Measurements from ENCODE around the gene PPP1R13L. TPM values are rescaled to one million over a fixed set of nuclear protein-coding genes. Genes with fewer than 3 reads are reported as not detected.

The PPP1R13L gene
- total and polyA plus RNA-seq, 4 donors = 0.51 to 7.7 (median 4.9) TPM

DNA sequence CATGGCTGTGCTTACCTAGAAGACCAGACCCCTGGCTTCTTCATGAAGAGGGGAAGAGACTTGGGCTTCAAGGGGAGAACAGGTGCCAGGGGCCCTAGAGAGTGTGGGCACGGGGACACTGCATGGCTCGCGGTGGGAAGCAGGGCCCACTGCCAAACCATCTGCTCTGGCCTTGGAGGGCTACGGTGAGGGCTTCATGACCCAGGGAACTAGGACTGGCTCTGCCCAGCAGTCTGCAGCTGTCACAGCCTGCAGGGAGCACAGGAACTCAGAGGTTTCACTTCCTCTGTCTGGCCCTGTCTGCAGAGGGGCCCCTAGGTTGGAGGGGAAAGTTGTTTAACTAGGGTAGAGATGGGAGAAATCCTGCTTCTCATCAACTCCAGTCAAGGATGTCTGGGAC lies 14.5 kb upstream of the PPP1R13L start:
- peaks cover 3 to 25% (median 11%) of the 10 kb centered on the region in 4 donors for H3K36me3 ChIP-seq (ENCODE audit: control insufficient read depth in 4 of 4, insufficient read depth in 3 of 4, low read depth in 1 of 4, low read length in 3 of 4)
- peaks cover 3 to 16% (median 8%) of the 10 kb centered on the region in 4 donors for H3K4me1 ChIP-seq (ENCODE audit: control insufficient read depth in 4 of 4, insufficient read depth in 4 of 4, low read length in 3 of 4)
- H3K9me3 ChIP-seq (ENCODE audit: control insufficient read depth in 4 of 4, low read length in 3 of 4) = no peaks in the 10 kb centered on the region
- no peak for TF ChIP-seq HNF4A (conservative IDR thresholded peaks at IDR 0.05)
- TF ChIP-seq FOXA1 (IDR thresholded peaks at IDR 0.05) = no peak
- TF ChIP-seq FOXA2 (IDR thresholded peaks at IDR 0.05) = no peak
- TF ChIP-seq YY1 (IDR thresholded peaks at IDR 0.05) = no peak
- TF ChIP-seq, protein P1, sequence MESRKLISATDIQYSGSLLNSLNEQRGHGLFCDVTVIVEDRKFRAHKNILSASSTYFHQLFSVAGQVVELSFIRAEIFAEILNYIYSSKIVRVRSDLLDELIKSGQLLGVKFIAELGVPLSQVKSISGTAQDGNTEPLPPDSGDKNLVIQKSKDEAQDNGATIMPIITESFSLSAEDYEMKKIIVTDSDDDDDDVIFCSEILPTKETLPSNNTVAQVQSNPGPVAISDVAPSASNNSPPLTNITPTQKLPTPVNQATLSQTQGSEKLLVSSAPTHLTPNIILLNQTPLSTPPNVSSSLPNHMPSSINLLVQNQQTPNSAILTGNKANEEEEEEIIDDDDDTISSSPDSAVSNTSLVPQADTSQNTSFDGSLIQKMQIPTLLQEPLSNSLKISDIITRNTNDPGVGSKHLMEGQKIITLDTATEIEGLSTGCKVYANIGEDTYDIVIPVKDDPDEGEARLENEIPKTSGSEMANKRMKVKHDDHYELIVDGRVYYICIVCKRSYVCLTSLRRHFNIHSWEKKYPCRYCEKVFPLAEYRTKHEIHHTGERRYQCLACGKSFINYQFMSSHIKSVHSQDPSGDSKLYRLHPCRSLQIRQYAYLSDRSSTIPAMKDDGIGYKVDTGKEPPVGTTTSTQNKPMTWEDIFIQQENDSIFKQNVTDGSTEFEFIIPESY (IDR thresholded peaks at IDR 0.05) = no peak
- TF ChIP-seq MAX (IDR thresholded peaks at IDR 0.05) = no peak
- TF ChIP-seq HNF4G (IDR thresholded peaks at IDR 0.05) = no peak
- TF ChIP-seq CTCF (IDR thresholded peaks at IDR 0.05; ENCODE audit: low read depth, low read length, missing input control) = no peak
- no peak for TF ChIP-seq SP1 (IDR thresholded peaks at IDR 0.05)
- no peak for TF ChIP-seq EGR1 (IDR thresholded peaks at IDR 0.05; ENCODE audit: low read depth in 2 of 2)
- TF ChIP-seq, protein P2, sequence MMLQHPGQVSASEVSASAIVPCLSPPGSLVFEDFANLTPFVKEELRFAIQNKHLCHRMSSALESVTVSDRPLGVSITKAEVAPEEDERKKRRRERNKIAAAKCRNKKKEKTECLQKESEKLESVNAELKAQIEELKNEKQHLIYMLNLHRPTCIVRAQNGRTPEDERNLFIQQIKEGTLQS (IDR thresholded peaks at IDR 0.05) = no peak
- TF ChIP-seq RAD21 (IDR thresholded peaks at IDR 0.05) = no peak
- TF ChIP-seq RXRA (IDR thresholded peaks at IDR 0.05) = no peak
- no peaks in the 10 kb centered on the region for H3K27me3 ChIP-seq (ENCODE audit: control insufficient read depth in 4 of 4, insufficient read depth in 4 of 4, low read length in 3 of 4)
- DNase-seq (ENCODE audit: low spot score) = no peak
- no peak overlapping the region for H3K9ac ChIP-seq (ENCODE audit: low read depth in 1 of 2, low read length in 2 of 2)
- WGBS = 73% methylated on average over 4 of the region's 4 CpGs
- H3K4me3 ChIP-seq (ENCODE audit: low read depth in 1 of 3, low read length in 3 of 3) = no peak overlapping the region
- no peak overlapping the region for H3K27ac ChIP-seq (ENCODE audit: low read depth in 1 of 2, low read length in 2 of 2)

GRCh38 chr19:45418802-45419201 lies 13.9 kb upstream of the PPP1R13L start:
- no peak for DNase-seq (ENCODE audit: low spot score)
- Histone ChIP-seq H3K9me3 (ENCODE audit: control insufficient read depth in 4 of 4, low read length in 3 of 4) (no peaks in the 10 kb centered on the region), H3K27ac (ENCODE audit: low read depth in 1 of 2, low read length in 2 of 2) (no peak overlapping the region), H3K4me1 (ENCODE audit: control insufficient read depth in 4 of 4, insufficient read depth in 4 of 4, low read length in 3 of 4) (peaks cover 3 to 11% (median 5%) of the 10 kb centered on the region in 4 donors), H3K4me3 (ENCODE audit: low read depth in 1 of 3, low read length in 3 of 3) (no peak overlapping the region), H3K36me3 (ENCODE audit: control insufficient read depth in 4 of 4, insufficient read depth in 3 of 4, low read depth in 1 of 4, low read length in 3 of 4) (peaks cover 3 to 28% (median 12%) of the 10 kb centered on the region in 4 donors), H3K9ac (ENCODE audit: low read depth in 1 of 2, low read length in 2 of 2) (no peak overlapping the region), H3K27me3 (ENCODE audit: control insufficient read depth in 4 of 4, insufficient read depth in 4 of 4, low read length in 3 of 4) (no peaks in the 10 kb centered on the region)
- 81% methylated on average over 9 of the region's 9 CpGs for WGBS
- TF ChIP-seq CTCF (IDR thresholded peaks at IDR 0.05; ENCODE audit: low read depth, low read length, missing input control) (no peak), YY1 (IDR thresholded peaks at IDR 0.05) (no peak), FOXA1 (IDR thresholded peaks at IDR 0.05) (no peak), SP1 (IDR thresholded peaks at IDR 0.05) (no peak), RAD21 (IDR thresholded peaks at IDR 0.05) (no peak), MAX (IDR thresholded peaks at IDR 0.05) (no peak), HNF4G (IDR thresholded peaks at IDR 0.05) (no peak)
- TF ChIP-seq, protein P3, sequence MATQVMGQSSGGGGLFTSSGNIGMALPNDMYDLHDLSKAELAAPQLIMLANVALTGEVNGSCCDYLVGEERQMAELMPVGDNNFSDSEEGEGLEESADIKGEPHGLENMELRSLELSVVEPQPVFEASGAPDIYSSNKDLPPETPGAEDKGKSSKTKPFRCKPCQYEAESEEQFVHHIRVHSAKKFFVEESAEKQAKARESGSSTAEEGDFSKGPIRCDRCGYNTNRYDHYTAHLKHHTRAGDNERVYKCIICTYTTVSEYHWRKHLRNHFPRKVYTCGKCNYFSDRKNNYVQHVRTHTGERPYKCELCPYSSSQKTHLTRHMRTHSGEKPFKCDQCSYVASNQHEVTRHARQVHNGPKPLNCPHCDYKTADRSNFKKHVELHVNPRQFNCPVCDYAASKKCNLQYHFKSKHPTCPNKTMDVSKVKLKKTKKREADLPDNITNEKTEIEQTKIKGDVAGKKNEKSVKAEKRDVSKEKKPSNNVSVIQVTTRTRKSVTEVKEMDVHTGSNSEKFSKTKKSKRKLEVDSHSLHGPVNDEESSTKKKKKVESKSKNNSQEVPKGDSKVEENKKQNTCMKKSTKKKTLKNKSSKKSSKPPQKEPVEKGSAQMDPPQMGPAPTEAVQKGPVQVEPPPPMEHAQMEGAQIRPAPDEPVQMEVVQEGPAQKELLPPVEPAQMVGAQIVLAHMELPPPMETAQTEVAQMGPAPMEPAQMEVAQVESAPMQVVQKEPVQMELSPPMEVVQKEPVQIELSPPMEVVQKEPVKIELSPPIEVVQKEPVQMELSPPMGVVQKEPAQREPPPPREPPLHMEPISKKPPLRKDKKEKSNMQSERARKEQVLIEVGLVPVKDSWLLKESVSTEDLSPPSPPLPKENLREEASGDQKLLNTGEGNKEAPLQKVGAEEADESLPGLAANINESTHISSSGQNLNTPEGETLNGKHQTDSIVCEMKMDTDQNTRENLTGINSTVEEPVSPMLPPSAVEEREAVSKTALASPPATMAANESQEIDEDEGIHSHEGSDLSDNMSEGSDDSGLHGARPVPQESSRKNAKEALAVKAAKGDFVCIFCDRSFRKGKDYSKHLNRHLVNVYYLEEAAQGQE (IDR thresholded peaks at IDR 0.05) = no peak
- TF ChIP-seq, protein P2 (IDR thresholded peaks at IDR 0.05) = no peak
- TF ChIP-seq, protein P1 (IDR thresholded peaks at IDR 0.05) = no peak
